PC-9 (cell line): Measurements from ENCODE around the gene IL1RL1.

Experiments
- CTCF ChIP-seq: fragments of 200-600 bp; sonication (generic); conservative IDR thresholded peaks from 2 replicates; pipeline ENCODE4 v1.6.1; 2017; ENCODE audit warnings: mixed run types, antibody characterized with exemption, mild to moderate bottlenecking, moderate library complexity
- EZH2 ChIP-seq: fragments of 200-600 bp; sonication (generic); IDR thresholded peaks from 2 replicates; pipeline ENCODE4 v1.8.0; 2017; ENCODE audit warnings: antibody characterized with exemption, low read depth

- TF ChIP-seq EZH2, result no peak
- TF ChIP-seq CTCF, result no peak
Measured at GRCh38 chr2:102331311-102331980, 20.1 kb downstream of the IL1RL1 start.
